Activated CD4-positive, alpha-beta T cell treated with anti-CD3 and anti-CD28 coated beads for 36 hours (primary cell): ENCODE data around the gene ZNF385D. TPM values are rescaled to one million over a fixed set of nuclear protein-coding genes. Genes with fewer than 3 reads are reported as not detected.

Experiments
- ATAC-seq: fragments of 200-7000 bp; cut with Tn5 transposase; one replicate; pipeline ENCODE4 v1.10.0; 2021; ENCODE audit warnings: mild to moderate bottlenecking, moderate library complexity
- CTCF ChIA-PET: fragments of 350-600 bp; sonication (Branson Sonifier 250); formaldehyde crosslinking; loops from one replicate; lab custom pipeline; 2021; ENCODE audit warnings: antibody characterized with exemption; lab: Charles Lee
- POLR2A ChIA-PET: fragments of 350-600 bp; sonication (Branson Sonifier 250); formaldehyde crosslinking; loops from one replicate; lab custom pipeline; 2021; ENCODE audit warnings: antibody characterized with exemption, inconsistent platforms; lab: Charles Lee
- DNase-seq: peaks from one replicate; pipeline ENCODE4 v3.0.0-alpha.2; 2020
- H3K27ac Mint-ChIP-seq: one replicate; pipeline ENCODE4 v1.8.0; 2021; ENCODE audit warnings: mixed read lengths
- H3K27me3 Mint-ChIP-seq: one replicate; pipeline ENCODE4 v1.8.0; 2021; ENCODE audit warnings: mixed read lengths
- H3K36me3 Mint-ChIP-seq: one replicate; pipeline ENCODE4 v1.8.0; 2021; ENCODE audit warnings: low read depth, mixed read lengths
- H3K4me1 Mint-ChIP-seq: one replicate; pipeline ENCODE4 v1.8.0; 2021; ENCODE audit warnings: mixed read lengths
- H3K4me3 Mint-ChIP-seq: one replicate; pipeline ENCODE4 v1.8.0; 2021; ENCODE audit warnings: mild to moderate bottlenecking, moderate library complexity, mixed read lengths
- H3K9me3 Mint-ChIP-seq: one replicate; pipeline ENCODE4 v1.8.0; 2021; ENCODE audit warnings: low read depth, mixed read lengths
- intact Hi-C, 2 experiments: fragments of 100-400 bp; cut with DNase I in 1 of 2; cut with micrococcal nuclease in 1 of 2; formaldehyde crosslinking; loops; one replicate each; pipeline versions ENCODE4 v1.14.2 to v1.15.1; 2022 to 2024; cut with DNase I, micrococcal nuclease
- total RNA-seq, 2 experiments: library from RNA; stranded (reverse); gene quantifications; one replicate each; pipeline ENCODE4 v1.2.3, GENCODE V29; 2021

The ZNF385D gene
- total RNA-seq, 2 experiments from 2014 or later = not detected

DNA sequence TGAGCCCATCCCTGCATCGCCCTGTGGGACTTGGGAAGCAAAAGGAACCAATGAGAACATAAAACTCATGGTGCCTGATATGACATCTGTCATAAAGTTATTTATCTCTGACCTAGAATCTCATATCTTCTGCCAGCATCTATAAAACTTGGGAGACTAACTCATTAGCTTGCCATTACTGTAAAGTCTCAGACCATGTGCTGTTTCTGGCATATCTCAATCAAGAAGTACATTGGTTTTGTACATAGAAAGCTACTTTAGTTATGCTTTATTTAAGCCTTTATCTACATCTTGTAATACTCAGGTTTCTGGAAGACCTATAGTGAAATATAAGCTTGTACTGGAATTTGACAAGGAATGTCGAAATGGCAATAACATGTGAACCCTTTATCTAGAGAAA lies 112.5 kb downstream of the ZNF385D start:
- H3K4me3 Mint-ChIP-seq = no peak overlapping the region
- ATAC-seq (no peak), DNase-seq (no peak)
- no peak overlapping the region for H3K27ac Mint-ChIP-seq
- H3K9me3 Mint-ChIP-seq = peaks cover 8% of the 10 kb centered on the region
- no peaks in the 10 kb centered on the region for H3K27me3 Mint-ChIP-seq
- ChIA-PET CTCF (no interaction called here), POLR2A (no interaction called here)
- no peaks in the 10 kb centered on the region for H3K4me1 Mint-ChIP-seq
- intact Hi-C loops = no loop called here
- no peaks in the 10 kb centered on the region for H3K36me3 Mint-ChIP-seq

- Mint-ChIP-seq H3K27ac (no peak overlapping the region), H3K36me3 (no peaks in the 10 kb centered on the region), H3K27me3 (no peaks in the 10 kb centered on the region), H3K4me3 (no peak overlapping the region), H3K9me3 (peaks cover 6% of the 10 kb centered on the region), H3K4me1 (no peaks in the 10 kb centered on the region)
- intact Hi-C loops = no loop called here
- CTCF ChIA-PET = no interaction called here
- DNase-seq (no peak), ATAC-seq (no peak)
- POLR2A ChIA-PET = no interaction called here
Observed at GRCh38 chr3:21634112-21634511, 116.9 kb downstream of the ZNF385D start.

DNA sequence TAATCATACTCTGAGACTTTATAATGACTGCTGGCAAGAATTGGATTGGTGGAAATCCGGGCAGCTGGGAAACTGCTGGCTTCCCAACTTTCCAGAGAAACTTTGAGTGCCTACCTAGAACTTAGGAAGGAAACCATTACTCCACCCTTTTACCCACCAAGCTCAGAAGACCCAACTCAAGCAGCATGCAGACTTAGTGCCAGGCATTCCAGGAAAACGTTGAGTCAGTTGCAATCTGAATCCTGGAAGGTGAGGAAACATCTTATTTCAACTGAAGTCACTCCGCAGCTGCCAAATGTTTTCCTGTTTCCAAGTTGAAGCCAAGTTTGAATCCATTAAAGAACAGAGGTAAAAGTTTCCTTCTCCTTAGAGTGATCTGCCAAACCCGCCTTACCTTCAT lies 126.5 kb downstream of the ZNF385D start:
- Mint-ChIP-seq H3K36me3 (no peaks in the 10 kb centered on the region), H3K27ac (no peak overlapping the region), H3K9me3 (peaks cover 2% of the 10 kb centered on the region), H3K4me1 (no peaks in the 10 kb centered on the region), H3K27me3 (no peaks in the 10 kb centered on the region), H3K4me3 (no peak overlapping the region)
- CTCF ChIA-PET = no interaction called here
- POLR2A ChIA-PET = no interaction called here
- intact Hi-C loops = no loop called here
- ATAC-seq (no peak), DNase-seq (no peak)

DNA sequence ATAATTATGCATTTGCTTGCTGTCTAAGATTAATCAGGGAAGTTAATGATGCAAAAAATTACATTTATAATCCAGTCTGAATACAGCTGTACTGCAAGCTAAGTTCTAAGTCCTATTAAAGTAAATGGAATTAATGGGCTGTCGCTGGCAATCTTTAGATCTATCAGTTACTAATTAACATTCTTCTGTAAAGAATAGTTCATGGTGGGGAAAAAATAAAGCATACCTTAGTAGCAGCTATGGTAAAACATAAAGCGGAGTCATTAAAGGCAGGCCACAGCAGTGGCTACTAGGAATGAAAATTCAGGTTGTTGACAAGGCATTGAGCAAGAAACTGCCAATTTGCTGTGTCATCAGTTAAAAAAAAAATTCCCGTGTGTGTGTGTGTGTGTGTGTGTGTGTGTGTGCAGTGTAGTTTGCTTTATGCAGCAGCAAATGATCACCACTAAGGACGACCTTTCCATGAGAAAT lies 129.8 kb downstream of the ZNF385D start:
- ChIA-PET POLR2A (no interaction called here), CTCF (no interaction called here)
- no peaks in the 10 kb centered on the region for H3K27me3 Mint-ChIP-seq

GRCh38 chr3:21620511-21621155 lies 130.4 kb downstream of the ZNF385D start:
- ChIA-PET CTCF (no interaction called here), POLR2A (no interaction called here)
- intact Hi-C loops = no loop called here
- H3K27ac Mint-ChIP-seq = no peak overlapping the region
- no peaks in the 10 kb centered on the region for H3K36me3 Mint-ChIP-seq
- ATAC-seq (no peak), DNase-seq (no peak)
- H3K4me1 Mint-ChIP-seq = no peaks in the 10 kb centered on the region
- no peak overlapping the region for H3K4me3 Mint-ChIP-seq
- no peaks in the 10 kb centered on the region for H3K27me3 Mint-ChIP-seq
- no peaks in the 10 kb centered on the region for H3K9me3 Mint-ChIP-seq

More for the DNA sequence above, 129.8 kb downstream of the ZNF385D start:
- no peaks in the 10 kb centered on the region for H3K4me1 Mint-ChIP-seq
- H3K4me3 Mint-ChIP-seq = no peak overlapping the region
- DNase-seq (no peak), ATAC-seq (no peak)
- H3K27ac Mint-ChIP-seq = no peak overlapping the region
- no peaks in the 10 kb centered on the region for H3K9me3 Mint-ChIP-seq
- intact Hi-C loops = no loop called here
- H3K36me3 Mint-ChIP-seq = no peaks in the 10 kb centered on the region

GRCh38 chr3:21618695-21619094 lies 132.3 kb downstream of the ZNF385D start:
- Mint-ChIP-seq H3K9me3 (peaks cover 2% of the 10 kb centered on the region), H3K27me3 (no peaks in the 10 kb centered on the region), H3K27ac (no peak overlapping the region), H3K4me1 (no peaks in the 10 kb centered on the region), H3K36me3 (no peaks in the 10 kb centered on the region), H3K4me3 (no peak overlapping the region)
- ATAC-seq (no peak), DNase-seq (no peak)
- CTCF ChIA-PET = no interaction called here
- POLR2A ChIA-PET = no interaction called here
- intact Hi-C loops = no loop called here

DNA sequence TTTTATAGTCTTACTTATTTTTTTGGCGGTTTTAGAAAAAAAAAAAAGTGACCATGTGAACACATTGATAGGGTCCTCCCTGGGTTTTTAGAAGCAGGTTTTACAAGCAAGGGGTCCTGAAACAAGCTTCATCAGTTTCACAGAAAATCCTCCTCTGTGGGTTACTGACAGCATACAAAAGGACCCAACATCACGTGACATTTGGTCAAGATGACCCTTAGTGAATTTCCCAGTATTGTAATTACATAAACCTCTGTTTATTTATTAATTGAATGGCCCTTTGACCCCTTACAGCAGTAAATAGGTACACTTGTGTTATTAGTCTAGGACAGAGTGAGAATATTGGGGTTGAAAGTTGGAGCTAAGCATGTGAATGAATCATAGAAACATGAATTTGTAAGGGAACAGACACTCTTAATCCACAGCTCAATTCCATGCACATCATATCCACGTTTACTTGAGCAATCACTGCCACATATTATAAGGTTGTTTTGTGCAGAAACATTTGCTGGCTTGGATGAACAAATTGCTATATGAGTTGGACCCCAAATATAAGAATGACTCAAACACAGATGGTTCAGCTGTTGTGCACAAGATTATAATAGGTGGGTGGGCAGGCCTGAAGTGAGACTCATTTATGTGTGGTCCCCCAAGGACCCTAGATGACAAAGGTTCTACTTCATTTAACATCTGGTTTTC lies 137.5 kb downstream of the ZNF385D start:
- intact Hi-C loops = no loop called here

DNA sequence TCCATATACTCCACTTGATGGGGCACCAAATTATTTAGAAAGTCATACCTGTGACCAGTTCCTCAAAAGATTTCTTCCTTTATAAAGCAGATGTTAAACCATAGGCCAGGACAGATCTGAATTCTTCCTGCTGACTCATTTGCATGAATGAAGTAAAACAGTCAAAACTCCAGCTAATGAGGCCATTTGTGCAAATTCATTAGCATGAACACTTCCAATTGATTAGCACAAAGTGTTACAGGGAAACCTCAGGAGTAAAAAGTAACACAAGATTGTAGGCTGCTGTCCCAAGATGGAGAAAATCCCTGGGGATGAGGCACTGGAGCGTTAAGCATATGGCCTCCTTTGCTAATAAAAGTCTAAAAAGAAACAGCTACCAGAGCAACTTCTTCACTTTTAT lies 149.8 kb downstream of the ZNF385D start:
- Mint-ChIP-seq H3K27me3 (no peaks in the 10 kb centered on the region), H3K36me3 (no peaks in the 10 kb centered on the region), H3K27ac (no peak overlapping the region), H3K9me3 (no peaks in the 10 kb centered on the region), H3K4me3 (no peak overlapping the region), H3K4me1 (no peaks in the 10 kb centered on the region)
- ChIA-PET CTCF (no interaction called here), POLR2A (no interaction called here)
- intact Hi-C loops = no loop called here
- no peak for ATAC-seq
- DNase-seq = no peak

More for the DNA sequence above, 137.5 kb downstream of the ZNF385D start:
- Mint-ChIP-seq H3K27ac (no peak overlapping the region), H3K4me1 (no peaks in the 10 kb centered on the region), H3K27me3 (no peaks in the 10 kb centered on the region), H3K4me3 (no peak overlapping the region), H3K9me3 (peaks cover 2% of the 10 kb centered on the region), H3K36me3 (no peaks in the 10 kb centered on the region)
- POLR2A ChIA-PET = no interaction called here
- CTCF ChIA-PET = no interaction called here
- ATAC-seq (no peak), DNase-seq (no peak)

GRCh38 chr3:21599890-21600289 lies 151.1 kb downstream of the ZNF385D start:
- Mint-ChIP-seq H3K4me3 (no peak overlapping the region), H3K36me3 (no peaks in the 10 kb centered on the region), H3K27me3 (no peaks in the 10 kb centered on the region), H3K27ac (no peak overlapping the region), H3K4me1 (no peaks in the 10 kb centered on the region), H3K9me3 (no peaks in the 10 kb centered on the region)
- POLR2A ChIA-PET = no interaction called here
- intact Hi-C loops = no loop called here
- CTCF ChIA-PET = no interaction called here
- DNase-seq (no peak), ATAC-seq (no peak)

DNA sequence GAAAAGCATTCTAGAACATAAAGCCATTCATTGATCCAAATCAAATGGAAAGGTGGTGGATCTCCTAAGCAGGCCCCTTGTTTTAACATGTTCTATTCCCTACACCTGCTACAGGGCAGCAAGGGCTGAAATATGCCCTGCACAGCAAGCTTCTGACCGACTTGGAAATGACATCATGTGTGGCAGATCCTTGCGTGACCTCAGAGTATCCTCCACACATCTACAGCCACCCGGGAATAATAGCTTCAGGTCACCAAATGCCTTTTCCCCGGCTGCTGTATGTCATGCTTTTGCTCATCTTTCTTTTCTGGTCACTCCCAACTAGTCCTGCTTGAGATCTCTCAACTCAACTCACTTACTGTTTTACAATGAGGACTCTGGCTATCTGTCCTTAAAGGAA lies 158.2 kb downstream of the ZNF385D start:
- no peaks in the 10 kb centered on the region for H3K36me3 Mint-ChIP-seq
- no peak for ATAC-seq
- H3K27me3 Mint-ChIP-seq = no peaks in the 10 kb centered on the region
- intact Hi-C loops = no loop called here
- no peak overlapping the region for H3K27ac Mint-ChIP-seq
- H3K9me3 Mint-ChIP-seq = no peaks in the 10 kb centered on the region
- CTCF ChIA-PET = no interaction called here
- POLR2A ChIA-PET = no interaction called here
- no peak for DNase-seq
- no peaks in the 10 kb centered on the region for H3K4me1 Mint-ChIP-seq
- H3K4me3 Mint-ChIP-seq = no peak overlapping the region

- no peaks in the 10 kb centered on the region for H3K36me3 Mint-ChIP-seq
- ChIA-PET CTCF (no interaction called here), POLR2A (no interaction called here)
- H3K27ac Mint-ChIP-seq = no peak overlapping the region
- H3K4me1 Mint-ChIP-seq = no peaks in the 10 kb centered on the region
- no peak overlapping the region for H3K4me3 Mint-ChIP-seq
- DNase-seq (no peak), ATAC-seq (no peak)
- intact Hi-C loops = no loop called here
- no peaks in the 10 kb centered on the region for H3K27me3 Mint-ChIP-seq
- peaks cover 2% of the 10 kb centered on the region for H3K9me3 Mint-ChIP-seq
Observed at GRCh38 chr3:21587894-21588293, 163.1 kb downstream of the ZNF385D start.

DNA sequence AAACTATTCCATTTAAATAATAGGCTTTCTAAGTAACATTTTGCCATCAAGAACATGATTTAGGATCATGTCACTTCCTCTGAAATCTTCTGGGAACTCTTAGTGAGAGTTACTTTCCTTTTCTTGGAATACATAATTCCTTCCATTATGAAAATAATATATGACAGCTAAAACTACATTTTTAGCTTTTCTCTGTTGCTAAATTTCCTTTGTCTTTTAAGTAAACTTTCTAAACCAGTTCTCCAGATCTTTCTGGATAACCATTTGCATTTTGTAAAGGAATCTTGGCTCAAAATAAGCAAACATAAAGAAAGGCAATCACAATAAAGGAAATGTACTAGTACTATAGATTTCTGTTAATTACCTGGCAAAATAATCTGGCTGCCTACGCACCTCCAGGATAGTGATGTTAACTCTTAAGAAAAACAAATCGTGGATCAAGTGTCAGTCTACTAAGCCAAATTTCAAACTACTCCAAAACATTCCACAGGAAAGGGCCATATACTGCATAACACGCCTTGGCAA lies 165.7 kb downstream of the ZNF385D start:
- Mint-ChIP-seq H3K27ac (no peak overlapping the region), H3K4me1 (no peaks in the 10 kb centered on the region), H3K36me3 (no peaks in the 10 kb centered on the region), H3K27me3 (no peaks in the 10 kb centered on the region), H3K4me3 (no peak overlapping the region), H3K9me3 (peaks cover 2% of the 10 kb centered on the region)
- CTCF ChIA-PET = no interaction called here
- POLR2A ChIA-PET = no interaction called here
- DNase-seq (no peak), ATAC-seq (no peak)
- intact Hi-C loops = no loop called here
